ENCODE data around the gene EHF.
"Not testable (repeated sequence)": the region's sequence is repeated elsewhere in the genome, so short reads cannot be mapped to it uniquely, and the experiment has no call there.

EHF gene

GRCh38 chr11:34585735-34586487 is 35.0 kb upstream of the EHF start:
- peak overlapping the region; percentile 49; the same call in 1 of the 2 replicates for H3K27ac ChIP-seq
- TF ChIP-seq ZFX (IDR thresholded peaks at IDR 0.05; ENCODE audit: borderline replicate concordance) (no peak), CTCF (IDR thresholded peaks at IDR 0.05) (peak; percentile 81)

- TF ChIP-seq ZFX (IDR thresholded peaks at IDR 0.05; ENCODE audit: borderline replicate concordance) (no peak), CTCF (IDR thresholded peaks at IDR 0.05) (peak; percentile 46)
- H3K27ac ChIP-seq: peak overlapping the region; percentile 49
Measured at GRCh38 chr11:34586488-34587281, 34.2 kb upstream of the EHF start.

- H3K27ac ChIP-seq: peak overlapping the region; percentile 49; the same call in 1 of the 2 replicates
- no peak for TF ChIP-seq CTCF (IDR thresholded peaks at IDR 0.05)
Measured at GRCh38 chr11:34587282-34587677, 33.6 kb upstream of the EHF start.

GRCh38 chr11:34588023-34588422 is 32.9 kb upstream of the EHF start:
- TF ChIP-seq CTCF (IDR thresholded peaks at IDR 0.05) (no peak), ZFX (IDR thresholded peaks at IDR 0.05; ENCODE audit: borderline replicate concordance) (no peak)
- no peak overlapping the region for H3K27ac ChIP-seq

- H3K27ac ChIP-seq: no peak overlapping the region
- no peak for TF ChIP-seq ZFX (IDR thresholded peaks at IDR 0.05; ENCODE audit: borderline replicate concordance)
- TF ChIP-seq CTCF (IDR thresholded peaks at IDR 0.05): no peak
Measured at GRCh38 chr11:34588701-34589100, 32.2 kb upstream of the EHF start.

GRCh38 chr11:34589177-34589576 is 31.7 kb upstream of the EHF start:
- not testable (repeated sequence) for H3K27ac ChIP-seq

DNA sequence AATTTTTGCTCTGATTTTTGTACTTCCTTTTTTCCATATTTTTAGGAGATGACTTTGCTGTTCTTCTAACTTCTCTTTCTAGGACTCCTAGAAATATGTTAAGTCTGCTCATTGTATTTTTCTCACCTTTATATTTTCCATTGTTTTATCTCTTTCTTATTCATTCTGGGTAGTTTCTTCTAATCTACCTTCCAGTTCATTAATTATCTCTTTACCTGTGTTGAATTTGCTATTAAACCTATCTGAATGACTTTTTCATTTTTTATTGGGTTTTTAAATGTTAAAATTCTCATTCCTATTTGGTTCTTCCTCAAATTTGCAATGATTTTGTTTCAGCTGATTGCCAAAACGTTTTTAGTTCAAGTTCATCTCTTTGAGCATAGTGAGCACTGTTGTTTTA is 27.8 kb upstream of the EHF start:
- H3K27ac ChIP-seq: no peak overlapping the region
- no peak for TF ChIP-seq ZFX (IDR thresholded peaks at IDR 0.05; ENCODE audit: borderline replicate concordance)
- TF ChIP-seq CTCF (IDR thresholded peaks at IDR 0.05): no peak

Measured in 22Rv1 (cell line).